Gastrocnemius medialis (tissue), 4 donors: ENCODE measurements around the gene MACROD2.

Source experiments
- POLR2A ChIP-seq, 2 donors: fragments of 450-650 bp; IDR thresholded peaks; one replicate each; pipeline ENCODE4 v1.6.1; 2017; ENCODE audit warnings: antibody characterized with exemption in 2 of 2, mild to moderate bottlenecking in 2 of 2, moderate library complexity in 2 of 2
- TF ChIP-seq, protein P1 (sequence below), 5 experiments: fragments of 450-650 bp in 3 of 5; fragments of 200-600 bp in 2 of 5; sonication (generic) in 2 of 5; IDR thresholded peaks in 4 of 5; conservative IDR thresholded peaks in 1 of 5; 1 replicate in 4 of 5; 2 replicates in 1 of 5; pipeline ENCODE4 v1.5.1; 2016 to 2019; ENCODE audit warnings: antibody characterized with exemption in 5 of 5, mild to moderate bottlenecking in 3 of 5, moderate library complexity in 3 of 5

DNA sequence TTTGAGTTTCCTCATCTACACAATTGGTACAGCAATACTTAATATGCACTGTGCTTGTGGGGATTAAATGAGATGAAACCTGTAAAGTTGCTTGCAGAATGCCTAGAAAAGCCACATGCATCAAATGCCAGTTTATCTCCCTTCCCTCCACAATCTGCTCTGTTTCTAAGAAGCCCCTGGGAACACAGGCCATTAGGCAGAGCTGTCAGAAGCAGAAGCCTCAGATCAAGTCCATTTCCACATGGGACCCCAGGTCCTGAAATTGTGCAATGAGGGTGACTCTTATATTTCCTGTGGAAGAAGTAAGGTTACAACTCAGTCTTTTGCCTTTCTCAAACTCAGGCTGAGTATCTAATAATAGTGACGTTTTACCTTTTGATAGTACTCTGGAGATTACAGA, 1840.5 kb downstream of the MACROD2 start:
- TF ChIP-seq, protein P1, sequence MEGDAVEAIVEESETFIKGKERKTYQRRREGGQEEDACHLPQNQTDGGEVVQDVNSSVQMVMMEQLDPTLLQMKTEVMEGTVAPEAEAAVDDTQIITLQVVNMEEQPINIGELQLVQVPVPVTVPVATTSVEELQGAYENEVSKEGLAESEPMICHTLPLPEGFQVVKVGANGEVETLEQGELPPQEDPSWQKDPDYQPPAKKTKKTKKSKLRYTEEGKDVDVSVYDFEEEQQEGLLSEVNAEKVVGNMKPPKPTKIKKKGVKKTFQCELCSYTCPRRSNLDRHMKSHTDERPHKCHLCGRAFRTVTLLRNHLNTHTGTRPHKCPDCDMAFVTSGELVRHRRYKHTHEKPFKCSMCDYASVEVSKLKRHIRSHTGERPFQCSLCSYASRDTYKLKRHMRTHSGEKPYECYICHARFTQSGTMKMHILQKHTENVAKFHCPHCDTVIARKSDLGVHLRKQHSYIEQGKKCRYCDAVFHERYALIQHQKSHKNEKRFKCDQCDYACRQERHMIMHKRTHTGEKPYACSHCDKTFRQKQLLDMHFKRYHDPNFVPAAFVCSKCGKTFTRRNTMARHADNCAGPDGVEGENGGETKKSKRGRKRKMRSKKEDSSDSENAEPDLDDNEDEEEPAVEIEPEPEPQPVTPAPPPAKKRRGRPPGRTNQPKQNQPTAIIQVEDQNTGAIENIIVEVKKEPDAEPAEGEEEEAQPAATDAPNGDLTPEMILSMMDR (IDR thresholded peaks at IDR 0.05 in 4 of 5, conservative IDR thresholded peaks at IDR 0.05 in 1 of 5) = no peak
- no peak for TF ChIP-seq POLR2A (IDR thresholded peaks at IDR 0.05)
